GM12874 (cell line): ENCODE measurements around the gene PEBP1.

Experiments
- CTCF ChIP-seq: IDR thresholded peaks from 2 replicates; pipeline ENCODE4 v1.5.1; 2011; ENCODE audit warnings: low read depth, mild to moderate bottlenecking, control low read depth, low read length, moderate library complexity; ENCODE audit not compliant: insufficient read depth

Gene PEBP1

DNA sequence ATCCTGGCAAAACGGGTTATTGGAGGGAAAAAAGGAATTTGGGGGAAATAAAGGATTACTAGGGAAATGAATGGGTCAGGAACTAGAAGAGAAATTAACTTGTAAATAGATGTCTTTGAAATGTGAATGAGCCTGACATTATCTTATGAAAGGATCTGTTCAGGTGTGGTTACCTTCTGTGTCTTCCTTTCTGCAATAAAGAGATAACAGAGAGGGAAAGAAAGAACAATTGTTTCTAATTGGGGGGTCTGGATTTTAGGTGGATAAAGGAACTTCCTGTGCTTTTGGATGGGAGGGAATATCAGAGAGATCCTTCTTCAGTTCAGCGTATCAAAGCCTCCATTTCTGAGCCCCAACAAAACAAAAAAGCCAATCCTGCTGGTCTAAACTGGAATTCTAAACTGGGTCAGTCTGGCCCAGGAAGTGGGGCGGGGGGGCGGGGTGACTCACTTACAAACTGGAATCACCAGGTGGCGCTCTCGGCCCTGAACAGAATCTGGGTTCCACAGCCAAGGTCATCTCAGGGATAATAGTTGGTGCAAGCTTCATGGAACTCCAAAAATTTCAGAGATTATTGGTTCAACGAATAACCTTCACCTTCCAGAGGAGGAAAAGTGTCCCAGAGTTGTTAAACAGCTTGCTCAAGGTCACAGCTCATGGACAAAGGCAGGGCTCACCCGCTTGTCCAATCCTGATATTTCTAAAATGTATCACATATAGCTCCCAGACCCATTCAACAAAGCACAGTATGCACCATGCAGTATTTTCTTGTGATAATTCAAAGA is 15.2 kb upstream of the PEBP1 start:
- TF ChIP-seq CTCF, result peak; percentile 64

- TF ChIP-seq CTCF, result no peak
Measured at GRCh38 chr12:118122264-118122663, 13.7 kb upstream of the PEBP1 start.

DNA sequence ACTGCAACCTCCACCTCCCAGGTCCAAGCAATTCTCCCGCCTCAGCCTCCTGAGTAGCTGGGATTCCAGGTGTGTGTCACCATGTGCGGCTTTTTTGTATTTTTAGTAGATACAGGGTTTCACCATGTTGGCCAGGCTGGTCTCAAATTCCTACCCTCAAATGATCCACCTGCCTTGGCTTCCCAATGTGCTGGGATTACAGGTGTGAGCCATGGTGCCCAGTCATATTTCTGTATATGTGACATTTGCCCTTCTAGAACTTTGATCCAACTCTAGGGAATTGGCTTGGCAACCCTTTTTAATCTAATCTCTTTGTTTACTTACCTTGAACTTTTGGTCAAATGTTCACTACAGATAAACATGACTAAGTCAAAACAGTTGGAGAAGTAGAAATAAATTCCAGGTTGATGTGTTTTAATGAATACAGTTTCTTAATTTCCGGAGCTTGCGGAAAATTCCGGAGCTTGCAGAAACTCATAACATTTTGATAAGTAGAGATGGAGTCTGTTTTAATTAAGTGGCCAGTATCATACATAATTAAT is 11.5 kb upstream of the PEBP1 start:
- TF ChIP-seq CTCF, result no peak

GRCh38 chr12:118125743-118126118 is 10.2 kb upstream of the PEBP1 start:
- TF ChIP-seq CTCF, result no peak

GRCh38 chr12:118126119-118126757 is 9.7 kb upstream of the PEBP1 start:
- no peak for TF ChIP-seq CTCF

DNA sequence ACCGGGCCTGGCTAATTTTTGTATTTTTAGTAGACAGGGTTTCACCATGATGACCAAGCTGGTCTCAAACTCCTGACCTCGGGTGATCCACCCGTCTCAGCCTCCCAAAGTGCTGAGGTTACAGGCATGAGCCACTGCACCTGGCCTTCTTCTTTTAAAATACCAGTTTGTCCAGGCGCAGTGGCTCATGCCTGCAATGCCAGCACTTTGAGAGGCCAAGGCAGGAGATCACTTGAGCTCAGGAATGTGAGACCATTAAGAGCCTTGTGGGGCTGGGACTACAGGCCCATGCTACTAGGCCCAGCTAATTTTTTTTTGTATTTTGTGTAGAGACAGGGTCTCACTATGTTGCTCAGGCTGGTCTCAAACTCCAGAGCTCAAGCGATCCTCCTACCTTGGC is 8.1 kb upstream of the PEBP1 start:
- TF ChIP-seq CTCF, result no peak

- TF ChIP-seq CTCF, result no peak
Measured at GRCh38 chr12:118136559-118137003, 657 bp downstream of the PEBP1 start.
